Heart left ventricle (tissue), 16 donors: ENCODE data around the gene COMP. TPM values are rescaled to one million over a fixed set of nuclear protein-coding genes. Genes with fewer than 3 reads are reported as not detected.
A peak's percentile ranks its signal among the peaks of the same experiment; 100 is the strongest.

Source experiments
- ATAC-seq, 4 donors: fragments of 200-7000 bp; cut with Tn5 transposase; one replicate each; pipeline ENCODE4 v1.9.1; 2020 to 2022; ENCODE audit warnings: moderate library complexity in 4 of 4, mild to moderate bottlenecking in 3 of 4, moderate number of reproducible peaks in 1 of 4
- DNase-seq, 5 donors: peaks; one replicate each; pipeline ENCODE4 v3.0.0-alpha.2; 2020
- H3K27ac ChIP-seq, 12 donors: fragments of 200-600 bp; sonication (generic) in 4 of 12; one replicate each; pipeline versions ENCODE4 v1.5.0 to v1.8.0; 2016 to 2022; ENCODE audit warnings: mild to moderate bottlenecking in 2 of 12
- H3K27me3 ChIP-seq, 9 donors: fragments of 200-600 bp; sonication (generic) in 2 of 9; one replicate each; pipeline versions ENCODE4 v1.5.1 to v1.8.0; 2016 to 2022; ENCODE audit warnings: mild to moderate bottlenecking in 3 of 9
- H3K36me3 ChIP-seq, 9 donors: fragments of 200-600 bp; sonication (generic) in 2 of 9; one replicate each; pipeline versions ENCODE4 v1.5.0 to v1.8.0; 2018 to 2022; ENCODE audit warnings: mild to moderate bottlenecking in 2 of 9
- H3K4me1 ChIP-seq, 12 donors: fragments of 200-600 bp; sonication (generic) in 4 of 12; one replicate each; pipeline versions ENCODE4 v1.5.0 to v1.8.0; 2016 to 2022; ENCODE audit warnings: mild to moderate bottlenecking in 3 of 12
- H3K4me3 ChIP-seq, 12 donors: fragments of 200-600 bp; sonication (generic) in 4 of 12; one replicate each; pipeline versions ENCODE4 v1.5.0 to v1.8.0; 2017 to 2022; ENCODE audit warnings: mild to moderate bottlenecking in 9 of 12, moderate library complexity in 4 of 12
- H3K9me3 ChIP-seq, 12 donors: fragments of 200-600 bp; sonication (generic) in 4 of 12; one replicate each; pipeline versions ENCODE4 v1.5.0 to v1.8.0; 2016 to 2022; ENCODE audit warnings: mild to moderate bottlenecking in 1 of 12
- CTCF ChIP-seq, 12 donors: fragments of 200-600 bp; sonication (generic) in 4 of 12; IDR thresholded peaks; one replicate each; pipeline versions ENCODE4 v1.5.0 to v1.8.0; 2018 to 2022; ENCODE audit warnings: antibody characterized with exemption in 12 of 12, mild to moderate bottlenecking in 5 of 12
- POLR2A ChIP-seq, 2 donors: fragments of 450-650 bp; IDR thresholded peaks; one replicate each; pipeline ENCODE4 v1.6.1; 2017; ENCODE audit warnings: antibody characterized with exemption in 2 of 2, mild to moderate bottlenecking in 2 of 2, moderate library complexity in 2 of 2
- WGBS, 4 donors: extraction: QIAGEN DNeasy Blood & Tissue Kit in 2 of 4; methylation state at CpG; one replicate each; pipeline versions ENCODE4 v1.1.5 to v1.1.7; 2013 to 2018; 5-methylcytosine and 5-hydroxymethylcytosine counted together
- intact Hi-C, 10 donors: fragments of 100-400 bp; cut with DNase I; formaldehyde crosslinking; loops; one replicate each; pipeline versions ENCODE4 v1.11.1 to v1.14.2; 2022
- polyA plus RNA-seq, 2 donors: library from polyadenylated mRNA; stranded (reverse); fragments of 200-250 nt; gene quantifications; one replicate each; pipeline ENCODE4 v1.2.3, GENCODE V29; 2013
- total RNA-seq, 9 donors: library from RNA; depleted of rRNA in 2 of 9; stranded (reverse); fragments of >200 nt in 2 of 9; fragmentation: NEBNext Ultra II Directional in 3 of 9; extraction: Animal tissue kit (Norgen Biotek cat#: 25700) in 3 of 9; gene quantifications; one replicate each; pipeline versions ENCODE4 v1.1.0 to v1.2.4, GENCODE V29; 2016 to 2023
- donor health status: ischemic (EF 13 %, LVEDD 7.1; RV severe dilation, severe dysfunction).
- donor health status: healthy with polysubstance abuse.
- donor health status: DM: no; HTN: yes; CAD: no.
- donor health status: DM: no; HTN: no; CAD: no.
- donor health status: ischemic (EF 25% LVEDD 6.9; RV normal size, moderate dysfunction).
- donor health status: ischemic (EF 25% LVEDD 5.7; RV mildly dilated, moderate dysfunction).
- donor health status: healthy.
- donor health status: DM: yes; HTN: yes; CAD: no.
- donor health status: ischemic (EF 35%, LVEDD 5.7; RV mildly dilated, moderate dysfunction).
- donor health status: nonischemic (EF 11% LVEDD 7.7; RV severe dilation, severe dysfunction).
- donor health status: DM: yes; HTN: yes; CAD: no.
- donor health status: PGD.
- donor health status: ischemic (EF 29% LVEDD 5.4; RV normal size, mild dysfunction).
- donor health status: nonischemic (EF 23%, LVEDD 6.1; RV moderate dilation, normal function).

COMP gene
- total and polyA plus RNA-seq, 11 donors = 0.11 to 2.7 (median 0.46) TPM; not detected in 1

GRCh38 chr19:18795540-18795939, 4.4 kb upstream of the COMP start:
- H3K36me3 ChIP-seq = no peaks in the 10 kb centered on the region
- peaks cover 0 to 13% (median 6%) of the 10 kb centered on the region in 12 donors for H3K4me1 ChIP-seq
- H3K4me3 ChIP-seq = no peak overlapping the region
- WGBS, 4 donors = 9 to 16% (median 10%) methylated on average over 9 to 21 of the region's 21 CpGs
- TF ChIP-seq POLR2A (IDR thresholded peaks at IDR 0.05) (no peak), CTCF (IDR thresholded peaks at IDR 0.05) (no peak)
- ATAC-seq = peak in 3 of 4 donors; percentile 34 to 62 (median 59)
- no peak for DNase-seq
- H3K27ac ChIP-seq = no peak overlapping the region
- H3K27me3 ChIP-seq = peaks cover 19 to 81% (median 48%) of the 10 kb centered on the region in 9 donors
- intact Hi-C loops = no loop called here
- no peaks in the 10 kb centered on the region for H3K9me3 ChIP-seq

- peaks cover 0 to 22% (median 15%) of the 10 kb centered on the region in 12 donors for H3K4me1 ChIP-seq
- 95 to 97% (median 96%) methylated on average over 6 of the region's 6 CpGs for WGBS, 4 donors
- H3K9me3 ChIP-seq = no peaks in the 10 kb centered on the region
- intact Hi-C loops = no loop called here
- no peaks in the 10 kb centered on the region for H3K36me3 ChIP-seq
- no peak overlapping the region for H3K4me3 ChIP-seq
- ATAC-seq = no peak
- DNase-seq = no peak
- TF ChIP-seq POLR2A (IDR thresholded peaks at IDR 0.05) = no peak
- no peak for TF ChIP-seq CTCF (IDR thresholded peaks at IDR 0.05)
- no peak overlapping the region for H3K27ac ChIP-seq
- H3K27me3 ChIP-seq = peaks cover 23 to 88% (median 54%) of the 10 kb centered on the region in 9 donors
Observed at GRCh38 chr19:18794692-18795091, 3.6 kb upstream of the COMP start.

- DNase-seq (no peak), ATAC-seq (no peak)
- Histone ChIP-seq H3K4me1 (peaks cover 0 to 29% (median 18%) of the 10 kb centered on the region in 12 donors), H3K36me3 (no peaks in the 10 kb centered on the region), H3K4me3 (no peak overlapping the region), H3K9me3 (no peaks in the 10 kb centered on the region), H3K27ac (no peak overlapping the region), H3K27me3 (peaks cover 30 to 93% (median 58%) of the 10 kb centered on the region in 9 donors)
- intact Hi-C loops = no loop called here
- WGBS, 4 donors = 67 to 73% (median 70%) methylated on average over 5 of the region's 5 CpGs
- TF ChIP-seq POLR2A (IDR thresholded peaks at IDR 0.05) = no peak
- no peak for TF ChIP-seq CTCF (IDR thresholded peaks at IDR 0.05)
Observed at GRCh38 chr19:18794029-18794313, 2.9 kb upstream of the COMP start.

- H3K9me3 ChIP-seq = no peaks in the 10 kb centered on the region
- H3K4me3 ChIP-seq = no peak overlapping the region
- ATAC-seq (no peak), DNase-seq (no peak)
- H3K27me3 ChIP-seq = peaks cover 31 to 93% (median 58%) of the 10 kb centered on the region in 9 donors
- TF ChIP-seq CTCF (IDR thresholded peaks at IDR 0.05) (no peak), POLR2A (IDR thresholded peaks at IDR 0.05) (no peak)
- no peaks in the 10 kb centered on the region for H3K36me3 ChIP-seq
- no peak overlapping the region for H3K27ac ChIP-seq
- 71 to 81% (median 75%) methylated on average over 9 to 13 of the region's 13 CpGs for WGBS, 4 donors
- intact Hi-C loops = no loop called here
- H3K4me1 ChIP-seq = peaks cover 0 to 35% (median 22%) of the 10 kb centered on the region in 12 donors
Observed at GRCh38 chr19:18793144-18794028, 2.3 kb upstream of the COMP start.
